H1 (cell line): ENCODE data around the gene ZNF672. TPM values are rescaled to one million over a fixed set of nuclear protein-coding genes. Genes with fewer than 3 reads are reported as not detected.

Experiments
- ASH2L ChIP-seq: fragments of 200-600, 300-600 bp; sonication (generic); IDR thresholded peaks from one replicate; pipeline ENCODE4 v1.7.1; 2017; ENCODE audit warnings: low read length
- ATF2 ChIP-seq: IDR thresholded peaks from 2 replicates; pipeline ENCODE4 v1.6.1; 2012; ENCODE audit warnings: low read length, inconsistent platforms
- BACH1 ChIP-seq: IDR thresholded peaks from 2 replicates; pipeline ENCODE4 v1.6.1; 2012; ENCODE audit warnings: low read length, improper control_type of control experiment
- CHD2 ChIP-seq: IDR thresholded peaks from 2 replicates; pipeline ENCODE4 v1.6.1; 2012; ENCODE audit warnings: low read length, improper control_type of control experiment
- CREB1 ChIP-seq: IDR thresholded peaks from 2 replicates; pipeline ENCODE4 v1.6.1; 2012; ENCODE audit warnings: inconsistent platforms
- CTCF ChIP-seq, 3 experiments: IDR thresholded peaks; 1 replicate in 2 of 3; 2 replicates in 1 of 3; pipeline versions ENCODE4 v1.5.1 to v1.6.1; 2011; ENCODE audit warnings: low read length in 3 of 3, mild to moderate bottlenecking in 3 of 3, inconsistent platforms in 2 of 3, low read depth in 1 of 3, moderate library complexity in 1 of 3; ENCODE audit not compliant: insufficient read depth in 1 of 3; ENCODE audit errors: control extremely low read depth in 1 of 3
- GABPA ChIP-seq: IDR thresholded peaks from 2 replicates; pipeline ENCODE4 v1.6.1; 2011; ENCODE audit warnings: mild to moderate bottlenecking, low read length, moderate library complexity, borderline replicate concordance; ENCODE audit not compliant: insufficient read depth
- HDAC2 ChIP-seq, 2 experiments: fragments of 300-600 bp in 1 of 2; sonication (generic) in 1 of 2; IDR thresholded peaks; 2 replicates each; pipeline ENCODE4 v1.6.1; 2011 to 2012; ENCODE audit warnings: low read depth in 2 of 2, low read length in 2 of 2, mild to moderate bottlenecking in 2 of 2, moderate library complexity in 2 of 2, borderline replicate concordance in 1 of 2, inconsistent platforms in 1 of 2
- KDM1A ChIP-seq: fragments of 200-600, 300-600 bp; sonication (generic); IDR thresholded peaks from 2 replicates; pipeline ENCODE4 v1.7.1; 2016; ENCODE audit warnings: mild to moderate bottlenecking, low read length, borderline replicate concordance
- KDM4A ChIP-seq: IDR thresholded peaks from one replicate; pipeline ENCODE4 v1.7.1; 2012; ENCODE audit warnings: low read depth, mild to moderate bottlenecking, moderate library complexity, low read length, inconsistent platforms; ENCODE audit not compliant: severe bottlenecking
- NANOG ChIP-seq: IDR thresholded peaks from 2 replicates; pipeline ENCODE4 v1.6.1; 2011; ENCODE audit warnings: low read length, low read depth, mild to moderate bottlenecking, inconsistent platforms; ENCODE audit not compliant: insufficient read depth, poor library complexity, severe bottlenecking
- RAD21 ChIP-seq, 2 experiments: IDR thresholded peaks in 1 of 2; conservative IDR thresholded peaks in 1 of 2; 2 replicates each; pipeline ENCODE4 v1.6.1; 2011; ENCODE audit warnings: low read depth in 2 of 2, low read length in 2 of 2, improper control_type of control experiment in 1 of 2, inconsistent platforms in 1 of 2, mild to moderate bottlenecking in 1 of 2, moderate library complexity in 1 of 2
- SIN3A ChIP-seq, 2 experiments: IDR thresholded peaks in 1 of 2; conservative IDR thresholded peaks in 1 of 2; 2 replicates each; pipeline ENCODE4 v1.6.1; 2011 to 2012; ENCODE audit warnings: low read length in 2 of 2, improper control_type of control experiment in 1 of 2, low read depth in 1 of 2, mild to moderate bottlenecking in 1 of 2
- SP1 ChIP-seq: IDR thresholded peaks from 2 replicates; pipeline ENCODE4 v1.6.1; 2011; ENCODE audit warnings: low read depth, low read length
- SP4 ChIP-seq: IDR thresholded peaks from 2 replicates; pipeline ENCODE4 v1.6.1; 2012; ENCODE audit warnings: low read length, inconsistent platforms
- SRF ChIP-seq: IDR thresholded peaks from 2 replicates; pipeline ENCODE4 v1.6.1; 2011; ENCODE audit warnings: mild to moderate bottlenecking, low read depth, low read length, moderate library complexity
- TAF1 ChIP-seq: IDR thresholded peaks from 2 replicates; pipeline ENCODE4 v1.6.1; 2011; ENCODE audit warnings: mild to moderate bottlenecking, low read depth, low read length
- YY1 ChIP-seq: IDR thresholded peaks from 2 replicates; pipeline ENCODE4 v1.6.1; 2011; ENCODE audit warnings: low read depth, mild to moderate bottlenecking, low read length
- polyA plus RNA-seq, 7 experiments: library from polyadenylated mRNA; depleted of rRNA in 3 of 7; stranded (reverse) in 5 of 7; unstranded in 2 of 7; fragments of >200 nt in 5 of 7; fragments of 200-250 nt in 2 of 7; gene quantifications; 1 replicate in 5 of 7; 2 replicates in 1 of 7; 4 replicates in 1 of 7; pipeline versions ENCODE4 v1.2.1 to v1.2.3, GENCODE V29; 2011 to 2013; ENCODE audit warnings: missing spikeins in 2 of 7, mixed read lengths in 2 of 7
- total RNA-seq: library from RNA; stranded (reverse); fragmentation: NEBNext Ultra II Directional; extraction: Animal tissue kit (Norgen Biotek cat#: 25700); gene quantifications from 2 replicates; pipeline ENCODE4 v1.2.1, GENCODE V29; 2021

Gene ZNF672
- total and polyA plus RNA-seq, 2 of the 8 experiments (the other 6 are each of a cell fraction or from before 2014, with no cell fraction given) = 30.7 to 40.4 TPM

GRCh38 chr1:248858096-248858890 lies 20.3 kb downstream of the ZNF672 start (continued):
- TF ChIP-seq ATF2 (no peak), KDM4A (peak; percentile 57), GABPA (no peak), NANOG (no peak), SRF (no peak), CTCF (IDR thresholded peaks at IDR 0.05; ENCODE audit: control extremely low read depth in 1 of 3, insufficient read depth in 1 of 3, low read depth in 1 of 3, low read length in 3 of 3) (peak; percentile 48 to 78 (median 62)), CREB1 (peak; percentile 7; the same call in 1 of the 2 replicates), TAF1 (peak; percentile 84), HDAC2 (IDR thresholded peaks at IDR 0.05; ENCODE audit: borderline replicate concordance in 1 of 2, low read depth in 2 of 2, low read length in 2 of 2) (peak in 1 of 2 experiments; percentile 28; a peak in 1 of 4 replicates), CHD2 (no peak), BACH1 (no peak), SP1 (peak; percentile 90), ASH2L (peak; percentile 35), SP4 (no peak), KDM1A (0 out of 2 replicates have a peak, but pooled peaks have one; percentile 8), YY1 (0 out of 2 replicates have a peak, but pooled peaks have one; percentile 16), SIN3A (conservative IDR thresholded peaks at IDR 0.05 in 1 of 2, IDR thresholded peaks at IDR 0.05 in 1 of 2; ENCODE audit: low read depth in 1 of 2, low read length in 2 of 2) (0 out of 4 replicates have a peak, but pooled peaks of 1 of the 2 experiments have one; percentile 15), RAD21 (IDR thresholded peaks at IDR 0.05 in 1 of 2, conservative IDR thresholded peaks at IDR 0.05 in 1 of 2; ENCODE audit: low read depth in 2 of 2, low read length in 2 of 2) (peak; percentile 46 to 55)
